Heart left ventricle (tissue), 16 donors: ENCODE data around the gene SMAD3. TPM values are rescaled to one million over a fixed set of nuclear protein-coding genes. Genes with fewer than 3 reads are reported as not detected.

Experiments
- ATAC-seq, 4 donors: fragments of 200-7000 bp; cut with Tn5 transposase; one replicate each; pipeline ENCODE4 v1.9.1; 2020 to 2022; ENCODE audit warnings: moderate library complexity in 4 of 4, mild to moderate bottlenecking in 3 of 4, moderate number of reproducible peaks in 1 of 4
- DNase-seq, 5 donors: peaks; one replicate each; pipeline ENCODE4 v3.0.0-alpha.2; 2020
- H3K27ac ChIP-seq, 12 donors: fragments of 200-600 bp; sonication (generic) in 4 of 12; one replicate each; pipeline versions ENCODE4 v1.5.0 to v1.8.0; 2016 to 2022; ENCODE audit warnings: mild to moderate bottlenecking in 2 of 12
- H3K27me3 ChIP-seq, 9 donors: fragments of 200-600 bp; sonication (generic) in 2 of 9; one replicate each; pipeline versions ENCODE4 v1.5.1 to v1.8.0; 2016 to 2022; ENCODE audit warnings: mild to moderate bottlenecking in 3 of 9
- H3K36me3 ChIP-seq, 9 donors: fragments of 200-600 bp; sonication (generic) in 2 of 9; one replicate each; pipeline versions ENCODE4 v1.5.0 to v1.8.0; 2018 to 2022; ENCODE audit warnings: mild to moderate bottlenecking in 2 of 9
- H3K4me1 ChIP-seq, 12 donors: fragments of 200-600 bp; sonication (generic) in 4 of 12; one replicate each; pipeline versions ENCODE4 v1.5.0 to v1.8.0; 2016 to 2022; ENCODE audit warnings: mild to moderate bottlenecking in 3 of 12
- H3K4me3 ChIP-seq, 12 donors: fragments of 200-600 bp; sonication (generic) in 4 of 12; one replicate each; pipeline versions ENCODE4 v1.5.0 to v1.8.0; 2017 to 2022; ENCODE audit warnings: mild to moderate bottlenecking in 9 of 12, moderate library complexity in 4 of 12
- H3K9me3 ChIP-seq, 12 donors: fragments of 200-600 bp; sonication (generic) in 4 of 12; one replicate each; pipeline versions ENCODE4 v1.5.0 to v1.8.0; 2016 to 2022; ENCODE audit warnings: mild to moderate bottlenecking in 1 of 12
- POLR2A ChIP-seq, 2 donors: fragments of 450-650 bp; IDR thresholded peaks; one replicate each; pipeline ENCODE4 v1.6.1; 2017; ENCODE audit warnings: antibody characterized with exemption in 2 of 2, mild to moderate bottlenecking in 2 of 2, moderate library complexity in 2 of 2
- WGBS, 4 donors: extraction: QIAGEN DNeasy Blood & Tissue Kit in 2 of 4; methylation state at CpG; one replicate each; pipeline versions ENCODE4 v1.1.5 to v1.1.7; 2013 to 2018; 5-methylcytosine and 5-hydroxymethylcytosine counted together
- intact Hi-C, 10 donors: fragments of 100-400 bp; cut with DNase I; formaldehyde crosslinking; loops; one replicate each; pipeline versions ENCODE4 v1.11.1 to v1.14.2; 2022
- polyA plus RNA-seq, 2 donors: library from polyadenylated mRNA; stranded (reverse); fragments of 200-250 nt; gene quantifications; one replicate each; pipeline ENCODE4 v1.2.3, GENCODE V29; 2013
- total RNA-seq, 9 donors: library from RNA; depleted of rRNA in 2 of 9; stranded (reverse); fragments of >200 nt in 2 of 9; fragmentation: NEBNext Ultra II Directional in 3 of 9; extraction: Animal tissue kit (Norgen Biotek cat#: 25700) in 3 of 9; gene quantifications; one replicate each; pipeline versions ENCODE4 v1.1.0 to v1.2.4, GENCODE V29; 2016 to 2023
- TF ChIP-seq, protein P1 (sequence below), 12 donors: fragments of 200-600 bp; sonication (generic) in 4 of 12; IDR thresholded peaks; one replicate each; pipeline versions ENCODE4 v1.5.0 to v1.8.0; 2018 to 2022; ENCODE audit warnings: antibody characterized with exemption in 12 of 12, mild to moderate bottlenecking in 5 of 12
- donor health status: ischemic (EF 13 %, LVEDD 7.1; RV severe dilation, severe dysfunction).
- donor health status: healthy with polysubstance abuse.
- donor health status: DM: no; HTN: yes; CAD: no.
- donor health status: DM: no; HTN: no; CAD: no.
- donor health status: ischemic (EF 25% LVEDD 6.9; RV normal size, moderate dysfunction).
- donor health status: ischemic (EF 25% LVEDD 5.7; RV mildly dilated, moderate dysfunction).
- donor health status: healthy.
- donor health status: DM: yes; HTN: yes; CAD: no.
- donor health status: ischemic (EF 35%, LVEDD 5.7; RV mildly dilated, moderate dysfunction).
- donor health status: nonischemic (EF 11% LVEDD 7.7; RV severe dilation, severe dysfunction).
- donor health status: DM: yes; HTN: yes; CAD: no.
- donor health status: PGD.
- donor health status: ischemic (EF 29% LVEDD 5.4; RV normal size, mild dysfunction).
- donor health status: nonischemic (EF 23%, LVEDD 6.1; RV moderate dilation, normal function).

The SMAD3 gene
- total and polyA plus RNA-seq, 11 donors: 5.6 to 34.3 (median 15.3) TPM

DNA sequence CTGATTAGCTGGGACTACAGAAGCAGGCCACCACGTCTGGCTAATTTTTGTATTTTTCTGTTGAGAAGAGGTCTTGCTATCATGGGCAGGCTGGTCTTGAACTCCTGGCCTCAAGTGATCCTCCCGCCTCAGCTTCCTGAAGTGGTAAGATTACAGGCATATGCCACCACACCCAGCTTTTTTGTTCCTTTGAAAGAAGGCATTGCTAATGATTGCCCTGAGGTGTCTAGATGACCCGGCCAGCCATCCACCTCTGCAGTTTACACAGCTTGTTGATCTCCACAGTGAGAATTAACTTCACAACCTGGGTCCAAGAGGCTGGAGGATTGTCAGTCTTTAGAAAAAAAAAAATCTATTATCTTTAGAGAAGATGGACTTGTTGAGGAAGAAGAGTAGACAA is 58.7 kb downstream of the SMAD3 start:
- Histone ChIP-seq H3K36me3 (no peaks in the 10 kb centered on the region), H3K4me3 (no peak overlapping the region), H3K4me1 (peaks cover 12 to 98% (median 65%) of the 10 kb centered on the region in 12 donors), H3K27me3 (no peaks in the 10 kb centered on the region), H3K27ac (peak overlapping the region in 10 of 12 donors; percentile 58 to 93 (median 72)), H3K9me3 (no peaks in the 10 kb centered on the region)
- no peak for TF ChIP-seq POLR2A (IDR thresholded peaks at IDR 0.05)
- TF ChIP-seq, protein P1, sequence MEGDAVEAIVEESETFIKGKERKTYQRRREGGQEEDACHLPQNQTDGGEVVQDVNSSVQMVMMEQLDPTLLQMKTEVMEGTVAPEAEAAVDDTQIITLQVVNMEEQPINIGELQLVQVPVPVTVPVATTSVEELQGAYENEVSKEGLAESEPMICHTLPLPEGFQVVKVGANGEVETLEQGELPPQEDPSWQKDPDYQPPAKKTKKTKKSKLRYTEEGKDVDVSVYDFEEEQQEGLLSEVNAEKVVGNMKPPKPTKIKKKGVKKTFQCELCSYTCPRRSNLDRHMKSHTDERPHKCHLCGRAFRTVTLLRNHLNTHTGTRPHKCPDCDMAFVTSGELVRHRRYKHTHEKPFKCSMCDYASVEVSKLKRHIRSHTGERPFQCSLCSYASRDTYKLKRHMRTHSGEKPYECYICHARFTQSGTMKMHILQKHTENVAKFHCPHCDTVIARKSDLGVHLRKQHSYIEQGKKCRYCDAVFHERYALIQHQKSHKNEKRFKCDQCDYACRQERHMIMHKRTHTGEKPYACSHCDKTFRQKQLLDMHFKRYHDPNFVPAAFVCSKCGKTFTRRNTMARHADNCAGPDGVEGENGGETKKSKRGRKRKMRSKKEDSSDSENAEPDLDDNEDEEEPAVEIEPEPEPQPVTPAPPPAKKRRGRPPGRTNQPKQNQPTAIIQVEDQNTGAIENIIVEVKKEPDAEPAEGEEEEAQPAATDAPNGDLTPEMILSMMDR (IDR thresholded peaks at IDR 0.05): no peak
- intact Hi-C loops: loop anchor here in 2 of 10 donors (10.0 kb wide), 2 partner anchors 61 to 131 kb away; partner anchors contain the start of genes AAGAB (in 1 of the 2) and IQCH (in 1 of the 2)
- no peak for ATAC-seq
- no peak for DNase-seq
- WGBS, 4 donors: 82 to 89% (median 88%) methylated on average over 3 of the region's 3 CpGs

DNA sequence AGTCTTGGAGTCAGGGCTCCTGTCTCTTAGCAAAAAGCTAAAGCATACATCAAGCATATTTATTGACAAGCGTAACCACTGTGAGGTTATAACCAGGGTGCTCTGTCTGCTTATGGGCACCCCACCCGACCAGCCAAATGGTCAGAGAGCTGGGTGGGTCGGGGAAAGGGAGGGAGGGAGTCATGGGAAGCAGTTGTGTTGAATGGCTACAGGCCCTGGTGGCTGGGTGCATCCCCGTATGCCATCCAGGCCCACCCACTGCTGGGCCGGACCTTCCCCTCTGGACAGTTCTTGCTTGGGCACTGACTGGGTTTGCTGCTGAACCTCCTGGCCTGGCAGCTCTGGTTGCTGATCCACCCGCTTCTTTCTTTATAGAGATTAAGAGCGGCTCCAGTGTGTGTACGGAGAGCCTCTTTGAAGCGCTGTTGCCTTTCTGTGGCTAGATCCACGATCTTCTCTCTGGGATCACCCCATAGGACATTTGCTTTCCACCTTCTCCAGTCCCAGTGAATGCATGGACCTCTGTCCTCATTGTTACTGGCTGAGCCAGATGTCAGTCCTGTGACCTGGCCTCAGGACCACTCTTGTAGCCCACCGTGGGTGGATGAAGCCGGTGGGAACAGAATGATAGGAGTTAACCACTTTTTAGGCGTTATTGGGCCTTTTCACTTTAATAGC is 59.6 kb downstream of the SMAD3 start:
- Histone ChIP-seq H3K27me3 (no peaks in the 10 kb centered on the region), H3K4me1 (peaks cover 7 to 96% (median 58%) of the 10 kb centered on the region in 12 donors), H3K9me3 (no peaks in the 10 kb centered on the region), H3K4me3 (peak overlapping the region in 2 of 12 donors; percentile 2 to 30), H3K36me3 (no peaks in the 10 kb centered on the region), H3K27ac (peak overlapping the region; percentile 58 to 93 (median 76))
- no peak for DNase-seq
- peak in 3 of 4 donors; percentile 16 to 28 (median 16) for ATAC-seq
- intact Hi-C loops: loop anchor here in 3 of 10 donors (5.0 to 10.0 kb wide), 3 partner anchors 37 to 130 kb away; partner anchors contain the start of genes AAGAB (in 1 of the 3) and IQCH (in 1 of the 3)
- TF ChIP-seq, protein P1 (IDR thresholded peaks at IDR 0.05): no peak
- TF ChIP-seq POLR2A (IDR thresholded peaks at IDR 0.05): no peak
- 65 to 72% (median 67%) methylated on average over 13 of the region's 13 CpGs for WGBS, 4 donors

DNA sequence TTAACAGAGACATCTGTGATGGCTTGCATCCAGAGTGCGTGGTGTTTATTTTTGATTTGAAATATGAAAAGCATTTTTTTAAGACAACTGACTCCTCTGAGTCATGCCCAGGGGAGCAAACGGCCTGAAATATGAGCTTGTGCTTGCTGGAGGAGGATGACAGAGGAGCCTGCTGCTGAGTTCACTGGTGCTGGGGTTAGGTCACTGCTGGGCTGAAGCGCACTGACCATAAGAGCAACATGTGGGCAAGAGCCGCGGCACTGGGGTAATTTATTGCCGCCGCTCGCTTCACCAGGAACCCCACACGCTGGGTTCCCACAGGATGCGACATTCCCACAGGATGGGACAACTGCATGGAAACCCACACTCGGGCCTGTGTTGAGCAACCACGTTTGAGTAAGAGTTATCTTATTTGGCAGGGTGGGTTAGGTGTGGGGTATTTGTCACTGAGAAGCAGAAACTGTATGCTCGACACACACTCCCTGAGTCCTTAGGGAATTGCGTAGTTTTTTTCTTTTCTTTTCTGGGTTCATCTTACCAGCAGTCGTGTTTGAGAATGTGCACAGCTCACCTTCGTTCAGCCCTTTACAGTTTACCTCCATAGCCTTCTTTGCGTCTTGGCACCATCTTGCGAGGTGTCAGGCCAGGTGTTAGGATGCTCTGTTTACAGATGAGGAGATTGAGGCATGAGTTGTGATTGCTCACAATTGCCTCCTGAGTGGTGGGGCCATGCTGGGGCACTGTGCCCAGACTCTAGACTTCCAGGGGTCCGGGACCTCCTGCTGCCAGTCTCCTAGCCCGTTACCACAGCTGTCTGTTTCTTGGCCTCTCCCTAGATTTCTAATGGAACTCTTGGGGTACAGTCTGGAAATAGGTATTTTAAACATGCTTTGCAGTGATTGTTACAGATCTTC is 60.4 kb downstream of the SMAD3 start:
- Histone ChIP-seq H3K36me3 (no peaks in the 10 kb centered on the region), H3K27me3 (no peaks in the 10 kb centered on the region), H3K4me1 (peaks cover 2 to 96% (median 53%) of the 10 kb centered on the region in 12 donors), H3K27ac (peak overlapping the region; percentile 5 to 93 (median 72)), H3K4me3 (peak overlapping the region in 6 of 12 donors; percentile 1 to 37 (median 18)), H3K9me3 (no peaks in the 10 kb centered on the region)
- DNase-seq (peak; percentile 74 to 91 (median 85)), ATAC-seq (peak; percentile 56 to 81 (median 77))
- 50 to 68% (median 62%) methylated on average over 19 to 20 of the region's 20 CpGs for WGBS, 4 donors
- intact Hi-C loops: loop anchor here in 3 of 10 donors (5.0 to 10.0 kb wide), 3 partner anchors 36 to 129 kb away; partner anchors contain the start of genes AAGAB (in 1 of the 3) and IQCH (in 1 of the 3)
- no peak for TF ChIP-seq POLR2A (IDR thresholded peaks at IDR 0.05)
- TF ChIP-seq, protein P1 (IDR thresholded peaks at IDR 0.05): no peak
